Activated CD4-positive, alpha-beta T cell treated with anti-CD3 and anti-CD28 coated beads, Interleukin-2, amount 50 U/mL, for 24 hours (primary cell): ENCODE measurements around the gene PCSK6.
A peak's percentile ranks its signal among the peaks of the same experiment; 100 is the strongest.
"Not testable (repeated sequence)": the region's sequence is repeated elsewhere in the genome, so short reads cannot be mapped to it uniquely, and the experiment has no call there.

Experiments used
- DNase-seq, 2 donors: peaks; one replicate each; pipeline ENCODE4 v3.0.0-alpha.2; 2020; ENCODE audit warnings: low read depth in 1 of 2, low spot score in 1 of 2

The PCSK6 gene

GRCh38 chr15:101361418-101361817 is 128.1 kb downstream of the PCSK6 start:
- no peak for DNase-seq

GRCh38 chr15:101359365-101359947 is 130.1 kb downstream of the PCSK6 start:
- DNase-seq: no peak

- DNase-seq: no peak
Observed at GRCh38 chr15:101358895-101359294, 130.6 kb downstream of the PCSK6 start.

GRCh38 chr15:101357885-101358284 is 131.6 kb downstream of the PCSK6 start:
- DNase-seq: no peak

GRCh38 chr15:101357333-101357732 is 132.2 kb downstream of the PCSK6 start:
- no peak for DNase-seq

GRCh38 chr15:101356512-101357172 is 132.9 kb downstream of the PCSK6 start:
- DNase-seq: not testable (repeated sequence)

GRCh38 chr15:101355678-101356464 is 133.6 kb downstream of the PCSK6 start:
- no peak for DNase-seq

- no peak for DNase-seq
Observed at GRCh38 chr15:101354891-101355623, 134.4 kb downstream of the PCSK6 start.

GRCh38 chr15:101353240-101353639 is 136.3 kb downstream of the PCSK6 start:
- DNase-seq: no peak

GRCh38 chr15:101351736-101352135 is 137.8 kb downstream of the PCSK6 start:
- DNase-seq: no peak

- DNase-seq: no peak
Observed at GRCh38 chr15:101349047-101349951, 140.2 kb downstream of the PCSK6 start.

GRCh38 chr15:101348643-101349042 is 140.9 kb downstream of the PCSK6 start:
- no peak for DNase-seq

- DNase-seq: no peak
Observed at GRCh38 chr15:101348015-101348414, 141.5 kb downstream of the PCSK6 start.

- no peak for DNase-seq
Observed at GRCh38 chr15:101347454-101347853, 142.1 kb downstream of the PCSK6 start.

- DNase-seq: no peak
Observed at GRCh38 chr15:101346928-101347327, 142.6 kb downstream of the PCSK6 start.

- DNase-seq: no peak
Observed at GRCh38 chr15:101342056-101342455, 147.5 kb downstream of the PCSK6 start.

- DNase-seq: no peak
Observed at GRCh38 chr15:101338502-101339057, 150.9 kb downstream of the PCSK6 start.

GRCh38 chr15:101337976-101338375 is 151.5 kb downstream of the PCSK6 start:
- DNase-seq: no peak

GRCh38 chr15:101333907-101334789 is 155.4 kb downstream of the PCSK6 start:
- peak; percentile 16 to 27 for DNase-seq
